ENCODE data around the gene NEURL1. TPM values are rescaled to one million over a fixed set of nuclear protein-coding genes. Genes with fewer than 3 reads are reported as not detected.

NEURL1 gene
- total RNA-seq, 2 donors from 2014 or later = 0.37 to 0.38 TPM

DNA sequence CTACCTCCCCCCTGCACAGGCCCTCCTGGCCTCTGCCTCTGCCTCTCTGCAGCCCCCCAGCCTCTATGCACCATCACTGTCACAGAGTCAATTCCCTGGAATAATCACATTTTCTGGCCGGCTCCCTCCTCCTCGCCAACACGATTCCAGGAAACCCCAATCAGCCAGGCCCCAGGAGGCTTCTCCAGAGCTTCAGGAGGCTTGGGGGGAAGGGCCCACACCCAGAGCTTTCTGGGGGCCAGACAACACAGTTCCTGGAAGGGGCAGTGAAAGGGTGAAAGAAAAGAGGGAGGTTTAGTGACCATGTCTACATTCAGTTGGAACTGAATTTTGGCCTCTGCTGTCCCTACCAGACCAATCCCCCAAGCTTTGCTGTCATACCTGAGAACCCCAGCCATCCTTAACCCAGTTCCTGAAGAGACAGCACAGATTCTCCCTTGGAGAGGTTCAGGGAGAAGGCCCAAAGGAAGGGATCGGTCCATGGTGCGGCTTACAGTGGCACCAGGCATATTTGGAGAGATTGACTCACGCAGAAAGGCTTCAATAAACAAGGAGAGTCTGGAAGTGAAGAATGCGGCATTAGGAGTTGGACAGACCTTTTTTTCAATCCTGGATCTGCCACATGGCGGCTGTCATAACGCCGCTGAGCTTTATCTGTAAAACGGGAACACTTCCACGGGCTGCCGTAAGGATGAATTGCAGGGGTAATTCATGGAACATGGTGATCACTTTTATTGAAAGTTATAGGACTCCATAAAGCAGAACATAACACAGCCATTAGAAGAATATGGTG lies 89.0 kb downstream of the NEURL1 start:
- DNase-seq = no peak
- Histone ChIP-seq H3K27ac (ENCODE audit: low read depth, low read length) (no peak overlapping the region), H3K27me3 (ENCODE audit: control insufficient read depth, insufficient read depth, low read length, poor library complexity, severe bottlenecking) (no peaks in the 10 kb centered on the region), H3K4me1 (ENCODE audit: control insufficient read depth, insufficient read depth, low read length) (peaks cover 4% of the 10 kb centered on the region), H3K9ac (ENCODE audit: extremely low read depth, low read length, poor library complexity, severe bottlenecking) (no peak overlapping the region), H3K36me3 (ENCODE audit: control insufficient read depth, insufficient read depth, low read length) (no peaks in the 10 kb centered on the region), H3K4me3 (ENCODE audit: low read length) (no peak overlapping the region), H3K9me3 (ENCODE audit: control insufficient read depth, low read length) (no peaks in the 10 kb centered on the region)
- no peak overlapping the region for H3K4me3 Mint-ChIP-seq
- H3K9me3 Mint-ChIP-seq = peaks cover 10% of the 10 kb centered on the region
- no peaks in the 10 kb centered on the region for H3K36me3 Mint-ChIP-seq (ENCODE audit: low read depth)
- peaks cover 13% of the 10 kb centered on the region for H3K4me1 Mint-ChIP-seq
- WGBS, 2 experiments (ENCODE audit: insufficient coverage in 1 of 2, insufficient read length in 1 of 2) = 88 to 97% methylated on average over 10 to 13 of the region's 13 CpGs
- H3K27me3 Mint-ChIP-seq (ENCODE audit: insufficient read depth) = peaks cover 34% of the 10 kb centered on the region
- TF ChIP-seq, protein P1, sequence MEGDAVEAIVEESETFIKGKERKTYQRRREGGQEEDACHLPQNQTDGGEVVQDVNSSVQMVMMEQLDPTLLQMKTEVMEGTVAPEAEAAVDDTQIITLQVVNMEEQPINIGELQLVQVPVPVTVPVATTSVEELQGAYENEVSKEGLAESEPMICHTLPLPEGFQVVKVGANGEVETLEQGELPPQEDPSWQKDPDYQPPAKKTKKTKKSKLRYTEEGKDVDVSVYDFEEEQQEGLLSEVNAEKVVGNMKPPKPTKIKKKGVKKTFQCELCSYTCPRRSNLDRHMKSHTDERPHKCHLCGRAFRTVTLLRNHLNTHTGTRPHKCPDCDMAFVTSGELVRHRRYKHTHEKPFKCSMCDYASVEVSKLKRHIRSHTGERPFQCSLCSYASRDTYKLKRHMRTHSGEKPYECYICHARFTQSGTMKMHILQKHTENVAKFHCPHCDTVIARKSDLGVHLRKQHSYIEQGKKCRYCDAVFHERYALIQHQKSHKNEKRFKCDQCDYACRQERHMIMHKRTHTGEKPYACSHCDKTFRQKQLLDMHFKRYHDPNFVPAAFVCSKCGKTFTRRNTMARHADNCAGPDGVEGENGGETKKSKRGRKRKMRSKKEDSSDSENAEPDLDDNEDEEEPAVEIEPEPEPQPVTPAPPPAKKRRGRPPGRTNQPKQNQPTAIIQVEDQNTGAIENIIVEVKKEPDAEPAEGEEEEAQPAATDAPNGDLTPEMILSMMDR (conservative IDR thresholded peaks at IDR 0.05) = no peak
- H3K27ac Mint-ChIP-seq = no peak overlapping the region

DNA sequence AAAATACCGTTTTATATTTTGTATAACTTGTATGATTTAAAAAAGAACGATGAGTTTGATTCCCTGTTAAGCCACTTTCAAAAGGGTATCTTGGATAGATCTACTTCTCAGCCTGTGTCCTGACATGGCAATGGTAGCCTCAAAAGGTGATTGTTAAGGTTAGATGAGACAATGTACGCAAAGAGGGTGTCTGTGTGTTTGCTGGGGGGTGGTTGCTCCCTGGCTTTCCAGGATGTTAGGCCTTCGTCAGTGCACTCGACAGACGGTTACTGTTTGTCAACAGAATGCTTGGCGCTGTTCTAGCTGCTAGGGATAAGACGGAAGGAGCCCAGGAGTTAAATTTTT lies 90.3 kb downstream of the NEURL1 start:
- Histone ChIP-seq H3K9ac (ENCODE audit: extremely low read depth, low read length, poor library complexity, severe bottlenecking) (no peak overlapping the region), H3K36me3 (ENCODE audit: control insufficient read depth, insufficient read depth, low read length) (no peaks in the 10 kb centered on the region), H3K4me1 (ENCODE audit: control insufficient read depth, insufficient read depth, low read length) (peaks cover under 1% of the 10 kb centered on the region), H3K9me3 (ENCODE audit: control insufficient read depth, low read length) (no peaks in the 10 kb centered on the region), H3K27ac (ENCODE audit: low read depth, low read length) (no peak overlapping the region), H3K27me3 (ENCODE audit: control insufficient read depth, insufficient read depth, low read length, poor library complexity, severe bottlenecking) (no peaks in the 10 kb centered on the region), H3K4me3 (ENCODE audit: low read length) (no peak overlapping the region)
- no peak overlapping the region for H3K4me3 Mint-ChIP-seq
- no peaks in the 10 kb centered on the region for H3K36me3 Mint-ChIP-seq (ENCODE audit: low read depth)
- H3K9me3 Mint-ChIP-seq = peaks cover 11% of the 10 kb centered on the region
- 92 to 95% methylated on average over 8 of the region's 8 CpGs for WGBS, 2 experiments (ENCODE audit: insufficient coverage in 1 of 2, insufficient read length in 1 of 2)
- H3K27me3 Mint-ChIP-seq (ENCODE audit: insufficient read depth) = peaks cover 34% of the 10 kb centered on the region
- H3K27ac Mint-ChIP-seq = no peak overlapping the region
- no peak for DNase-seq
- TF ChIP-seq, protein P1 (conservative IDR thresholded peaks at IDR 0.05) = no peak
- peaks cover 7% of the 10 kb centered on the region for H3K4me1 Mint-ChIP-seq

DNA sequence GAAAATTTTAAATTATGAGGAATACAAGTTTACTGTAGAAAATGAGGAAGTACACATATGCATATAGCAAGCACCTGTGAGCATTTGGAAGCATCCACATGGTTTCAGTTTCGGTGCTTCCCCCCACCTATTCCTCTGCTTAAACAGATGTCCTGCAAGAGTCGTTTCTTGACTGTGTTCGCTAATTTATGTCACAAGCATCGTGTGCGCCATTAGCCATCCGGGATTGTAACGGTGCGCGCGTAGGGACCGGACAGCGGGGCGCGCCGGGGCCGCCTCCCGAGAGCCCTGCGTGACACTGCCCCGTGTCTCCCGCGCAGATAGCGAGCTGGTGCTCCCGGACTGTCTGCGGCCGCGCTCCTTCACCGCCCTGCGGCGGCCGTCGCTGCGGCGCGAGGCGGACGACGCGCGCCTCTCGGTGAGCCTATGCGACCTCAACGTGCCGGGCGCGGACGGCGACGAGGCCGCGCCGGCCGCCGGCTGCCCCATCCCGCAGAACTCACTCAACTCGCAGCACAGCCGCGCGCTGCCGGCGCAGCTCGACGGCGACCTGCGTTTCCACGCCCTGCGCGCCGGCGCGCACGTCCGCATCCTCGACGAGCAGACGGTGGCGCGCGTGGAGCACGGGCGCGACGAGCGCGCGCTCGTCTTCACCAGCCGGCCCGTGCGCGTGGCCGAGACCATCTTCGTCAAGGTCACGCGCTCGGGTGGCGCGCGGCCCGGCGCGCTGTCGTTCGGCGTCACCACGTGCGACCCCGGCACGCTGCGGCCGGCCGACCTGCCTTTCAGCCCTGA lies 90.9 kb downstream of the NEURL1 start:
- Mint-ChIP-seq H3K4me3 (no peak overlapping the region), H3K27me3 (ENCODE audit: insufficient read depth) (peaks cover 34% of the 10 kb centered on the region), H3K36me3 (ENCODE audit: low read depth) (no peaks in the 10 kb centered on the region), H3K9me3 (peaks cover 11% of the 10 kb centered on the region), H3K4me1 (peaks cover 3% of the 10 kb centered on the region), H3K27ac (no peak overlapping the region)
- no peaks in the 10 kb centered on the region for H3K27me3 ChIP-seq (ENCODE audit: control insufficient read depth, insufficient read depth, low read length, poor library complexity, severe bottlenecking)
- 83 to 87% methylated on average over 94 to 111 of the region's 111 CpGs for WGBS, 2 experiments (ENCODE audit: insufficient coverage in 1 of 2, insufficient read length in 1 of 2)
- H3K9me3 ChIP-seq (ENCODE audit: control insufficient read depth, low read length) = no peaks in the 10 kb centered on the region
- H3K36me3 ChIP-seq (ENCODE audit: control insufficient read depth, insufficient read depth, low read length) = no peaks in the 10 kb centered on the region
- TF ChIP-seq, protein P1 (conservative IDR thresholded peaks at IDR 0.05) = no peak
- no peaks in the 10 kb centered on the region for H3K4me1 ChIP-seq (ENCODE audit: control insufficient read depth, insufficient read depth, low read length)
- no peak overlapping the region for H3K27ac ChIP-seq (ENCODE audit: low read depth, low read length)
- DNase-seq = no peak
- no peak overlapping the region for H3K9ac ChIP-seq (ENCODE audit: extremely low read depth, low read length, poor library complexity, severe bottlenecking)
- H3K4me3 ChIP-seq (ENCODE audit: low read length) = no peak overlapping the region

Data from endodermal cell (in vitro differentiated cells).